ENCODE data around the gene FOXP1. TPM values are rescaled to one million over a fixed set of nuclear protein-coding genes. Genes with fewer than 3 reads are reported as not detected.

Gene FOXP1
- polyA plus RNA-seq, 1 donor (not counting 4 experiments of a cell fraction or from before 2014, with no cell fraction given) = 14.6 TPM

- H3K9me3 ChIP-seq (ENCODE audit: control insufficient read depth, low read depth, low read length) = no peaks in the 10 kb centered on the region
- no peak overlapping the region for H3K4me2 ChIP-seq (ENCODE audit: control insufficient read depth, extremely low read depth, insufficient read depth, low read depth, low read length)
- H3K27ac ChIP-seq (ENCODE audit: control insufficient read depth, insufficient read depth, low read length) = no peak overlapping the region
- TF ChIP-seq CTCF (optimal IDR thresholded peaks at IDR 0.05 in 1 of 3, IDR thresholded peaks at IDR 0.05 in 1 of 3, conservative IDR thresholded peaks at IDR 0.05 in 1 of 3; ENCODE audit: extremely low read depth in 1 of 3, insufficient read depth in 2 of 3, low read length in 3 of 3) (no peak), EZH2 (IDR thresholded peaks at IDR 0.05; ENCODE audit: low read length) (no peak)
- no peaks in the 10 kb centered on the region for H4K20me1 ChIP-seq (ENCODE audit: control insufficient read depth, extremely low read depth, insufficient read depth, low read length)
- no peaks in the 10 kb centered on the region for H3K27me3 ChIP-seq (ENCODE audit: control insufficient read depth, extremely low read depth, insufficient read depth, low read length)
- no peak overlapping the region for H2AFZ ChIP-seq (ENCODE audit: control insufficient read depth, low read length)
- FAIRE-seq (no peak), DNase-seq (ENCODE audit: low read depth, low spot score) (no peak)
- no peaks in the 10 kb centered on the region for H3K36me3 ChIP-seq (ENCODE audit: control insufficient read depth in 2 of 2, extremely low read depth in 1 of 2, insufficient read depth in 2 of 2, low read length in 2 of 2)
- H3K9me1 ChIP-seq (ENCODE audit: control insufficient read depth, extremely low read depth, insufficient read depth, low read length) = no peaks in the 10 kb centered on the region
- H3K4me3 ChIP-seq (ENCODE audit: control insufficient read depth in 2 of 3, extremely low read depth in 1 of 3, insufficient read depth in 2 of 3, low read depth in 1 of 3, low read length in 3 of 3) = no peak overlapping the region
- no peaks in the 10 kb centered on the region for H3K79me2 ChIP-seq (ENCODE audit: control insufficient read depth, insufficient read depth, low read length)
- no peak overlapping the region for H3K9ac ChIP-seq (ENCODE audit: control insufficient read depth, extremely low read depth, insufficient read depth, low read length)
- no peaks in the 10 kb centered on the region for H3K4me1 ChIP-seq (ENCODE audit: control insufficient read depth, extremely low read depth, insufficient read depth, low read length)
- dilution Hi-C loops (cut with MboI; ENCODE audit: extremely low pct_ligation_motif_present, low sequenced_read_pairs) = no loop called here
Observed at GRCh38 chr3:71194785-71195184, 388.7 kb downstream of the FOXP1 start.

- Histone ChIP-seq H3K36me3 (ENCODE audit: control insufficient read depth in 2 of 2, extremely low read depth in 1 of 2, insufficient read depth in 2 of 2, low read length in 2 of 2) (no peaks in the 10 kb centered on the region), H3K9me3 (ENCODE audit: control insufficient read depth, low read depth, low read length) (no peaks in the 10 kb centered on the region), H3K27ac (ENCODE audit: control insufficient read depth, insufficient read depth, low read length) (no peak overlapping the region), H4K20me1 (ENCODE audit: control insufficient read depth, extremely low read depth, insufficient read depth, low read length) (no peaks in the 10 kb centered on the region), H3K27me3 (ENCODE audit: control insufficient read depth, extremely low read depth, insufficient read depth, low read length) (no peaks in the 10 kb centered on the region), H3K4me1 (ENCODE audit: control insufficient read depth, extremely low read depth, insufficient read depth, low read length) (no peaks in the 10 kb centered on the region), H3K9ac (ENCODE audit: control insufficient read depth, extremely low read depth, insufficient read depth, low read length) (no peak overlapping the region), H3K9me1 (ENCODE audit: control insufficient read depth, extremely low read depth, insufficient read depth, low read length) (no peaks in the 10 kb centered on the region), H2AFZ (ENCODE audit: control insufficient read depth, low read length) (no peak overlapping the region), H3K79me2 (ENCODE audit: control insufficient read depth, insufficient read depth, low read length) (no peaks in the 10 kb centered on the region), H3K4me3 (ENCODE audit: control insufficient read depth in 2 of 3, extremely low read depth in 1 of 3, insufficient read depth in 2 of 3, low read depth in 1 of 3, low read length in 3 of 3) (no peak overlapping the region), H3K4me2 (ENCODE audit: control insufficient read depth, extremely low read depth, insufficient read depth, low read depth, low read length) (no peak overlapping the region)
- TF ChIP-seq CTCF (optimal IDR thresholded peaks at IDR 0.05 in 1 of 3, IDR thresholded peaks at IDR 0.05 in 1 of 3, conservative IDR thresholded peaks at IDR 0.05 in 1 of 3; ENCODE audit: extremely low read depth in 1 of 3, insufficient read depth in 2 of 3, low read length in 3 of 3) = no peak
- TF ChIP-seq EZH2 (IDR thresholded peaks at IDR 0.05; ENCODE audit: low read length) = no peak
- FAIRE-seq = no peak
- no peak for DNase-seq (ENCODE audit: low read depth, low spot score)
- dilution Hi-C loops (cut with MboI; ENCODE audit: extremely low pct_ligation_motif_present, low sequenced_read_pairs) = no loop called here
Observed at GRCh38 chr3:71191031-71191482, 392.5 kb downstream of the FOXP1 start.

All from keratinocyte (primary cell).